Measurements from ENCODE around the gene CLEC6A.

GRCh38 chr12:8504351-8504750 lies 48.6 kb downstream of the CLEC6A start:
- no peak for TF ChIP-seq SPI1 (IDR thresholded peaks at IDR 0.05; ENCODE audit: low read depth, low read length)
- TF ChIP-seq POLR2A (IDR thresholded peaks at IDR 0.05; ENCODE audit: low read depth, low read length): no peak
- no peak for TF ChIP-seq POLR2AphosphoS5 (IDR thresholded peaks at IDR 0.05; ENCODE audit: low read depth, low read length)
